Fibroblast of lung (primary cell): ENCODE results near the gene KLRB1. TPM values are rescaled to one million over a fixed set of nuclear protein-coding genes. Genes with fewer than 3 reads are reported as not detected.
"Not testable (repeated sequence)": the region's sequence is repeated elsewhere in the genome, so short reads cannot be mapped to it uniquely, and the experiment has no call there.

ENCODE experiments used
- DNase-seq, 2 donors: peaks; one replicate each; pipeline versions ENCODE4 v3.0.0 to v3.0.0-alpha.2; 2010; ENCODE audit warnings: low read depth in 2 of 2
- H2AFZ ChIP-seq: 2 replicates; pipeline ENCODE4 v1.5.1; 2012; ENCODE audit warnings: low read length, control low read depth, inconsistent platforms
- H3K27ac ChIP-seq: 2 replicates; pipeline ENCODE4 v1.5.1; 2011; ENCODE audit warnings: low read length, control low read depth; ENCODE audit not compliant: insufficient read depth
- H3K27me3 ChIP-seq: 2 replicates; pipeline ENCODE4 v1.5.1; 2011; ENCODE audit warnings: mild to moderate bottlenecking, low read length; ENCODE audit not compliant: control insufficient read depth, insufficient read depth
- H3K36me3 ChIP-seq: 2 replicates; pipeline ENCODE4 v1.5.1; 2011; ENCODE audit warnings: low read length; ENCODE audit not compliant: control insufficient read depth, insufficient read depth
- H3K4me1 ChIP-seq: 2 replicates; pipeline ENCODE4 v1.5.1; 2011; ENCODE audit warnings: low read length; ENCODE audit not compliant: control insufficient read depth, insufficient read depth; ENCODE audit errors: extremely low read depth
- H3K4me2 ChIP-seq: 2 replicates; pipeline ENCODE4 v1.5.1; 2011; ENCODE audit warnings: low read length, control low read depth; ENCODE audit not compliant: insufficient read depth; ENCODE audit errors: extremely low read depth
- H3K4me3 ChIP-seq, 4 experiments: fragments of 200-600 bp in 1 of 4; sonication (generic) in 1 of 4; replicated peaks in 1 of 4; 2 replicates each; pipeline ENCODE4 v1.5.1; 2011 to 2016; ENCODE audit warnings: low read length in 4 of 4, low read depth in 3 of 4, mild to moderate bottlenecking in 3 of 4, control low read depth in 2 of 4, inconsistent platforms in 1 of 4, mixed read lengths in 1 of 4; ENCODE audit not compliant: insufficient read depth in 1 of 4; ENCODE audit errors: control extremely low read depth in 1 of 4
- H3K79me2 ChIP-seq: 2 replicates; pipeline ENCODE4 v1.5.1; 2012; ENCODE audit warnings: mild to moderate bottlenecking, low read length, inconsistent platforms; ENCODE audit not compliant: control insufficient read depth, insufficient read depth
- H3K9ac ChIP-seq: 2 replicates; pipeline ENCODE4 v1.5.1; 2011; ENCODE audit warnings: mild to moderate bottlenecking, low read length, control low read depth; ENCODE audit not compliant: insufficient read depth
- H3K9me3 ChIP-seq: 2 replicates; pipeline ENCODE4 v1.5.1; 2012; ENCODE audit warnings: low read depth, low read length; ENCODE audit not compliant: control insufficient read depth, insufficient read depth
- H4K20me1 ChIP-seq: 2 replicates; pipeline ENCODE4 v1.5.1; 2011; ENCODE audit warnings: low read length; ENCODE audit not compliant: control insufficient read depth, insufficient read depth; ENCODE audit errors: extremely low read depth
- CTCF ChIP-seq, 2 donors: IDR thresholded peaks in 1 of 2; conservative IDR thresholded peaks in 1 of 2; 1 replicate in 1 of 2; 2 replicates in 1 of 2; pipeline ENCODE4 v1.5.1; 2011 to 2012; ENCODE audit warnings: low read length in 2 of 2, control low read depth in 1 of 2, inconsistent platforms in 1 of 2, low read depth in 1 of 2, mild to moderate bottlenecking in 1 of 2
- EZH2 ChIP-seq: IDR thresholded peaks from 2 replicates; pipeline ENCODE4 v1.5.1; 2012; ENCODE audit warnings: low read length, control low read depth, mild to moderate bottlenecking; ENCODE audit errors: missing control alignments
- polyA plus RNA-seq, 2 donors: library from polyadenylated mRNA; depleted of rRNA in 1 of 2; stranded (reverse) in 1 of 2; unstranded in 1 of 2; fragments of >200 nt; gene quantifications; 2 replicates each; pipeline ENCODE4 v1.2.1, GENCODE V29; 2011 to 2012; ENCODE audit warnings: missing spikeins in 1 of 2
- total RNA-seq: library from RNA; depleted of rRNA; stranded (reverse); fragments of >200 nt; gene quantifications from 2 replicates; pipeline ENCODE4 v1.2.1, GENCODE V29; 2014

The KLRB1 gene
- total and polyA plus RNA-seq, 2 donors (not counting 1 experiment from before 2014, with no cell fraction given): not detected

- no peak overlapping the region for H3K9ac ChIP-seq
- H2AFZ ChIP-seq: no peak overlapping the region
- peak in 1 of 2 donors; percentile 5 for DNase-seq
- no peaks in the 10 kb centered on the region for H3K9me3 ChIP-seq
- no peaks in the 10 kb centered on the region for H3K36me3 ChIP-seq
- H3K79me2 ChIP-seq: no peaks in the 10 kb centered on the region
- no peak overlapping the region for H3K27ac ChIP-seq
- no peak overlapping the region for H3K4me2 ChIP-seq
- TF ChIP-seq EZH2 (no peak), CTCF (conservative IDR thresholded peaks at IDR 0.05 in 1 of 2, IDR thresholded peaks at IDR 0.05 in 1 of 2; ENCODE audit: low read depth in 1 of 2, low read length in 2 of 2) (no peak)
- no peaks in the 10 kb centered on the region for H3K4me1 ChIP-seq
- no peak overlapping the region for H3K4me3 ChIP-seq
- no peaks in the 10 kb centered on the region for H3K27me3 ChIP-seq
- no peaks in the 10 kb centered on the region for H4K20me1 ChIP-seq
These were observed 19.6 kb downstream of the KLRB1 start for GRCh38 chr12:9587987-9588600.

GRCh38 chr12:9577729-9578128, 30.0 kb downstream of the KLRB1 start:
- H4K20me1 ChIP-seq, H3K4me2 ChIP-seq, DNase-seq, H3K27me3 ChIP-seq, H3K9me3 ChIP-seq, H3K4me1 ChIP-seq, H3K27ac ChIP-seq, H3K4me3 ChIP-seq, H3K79me2 ChIP-seq, H3K9ac ChIP-seq, H2AFZ ChIP-seq, H3K36me3 ChIP-seq: not testable (repeated sequence)

- H3K4me2 ChIP-seq, DNase-seq, H3K36me3 ChIP-seq, H3K9me3 ChIP-seq, H2AFZ ChIP-seq, H3K4me1 ChIP-seq, H4K20me1 ChIP-seq, H3K79me2 ChIP-seq, H3K4me3 ChIP-seq, H3K9ac ChIP-seq, H3K27ac ChIP-seq, H3K27me3 ChIP-seq: not testable (repeated sequence)
These were observed 40.6 kb downstream of the KLRB1 start for GRCh38 chr12:9567151-9567550.

GRCh38 chr12:9566113-9566512, 41.6 kb downstream of the KLRB1 start:
- H3K9ac ChIP-seq, H3K27ac ChIP-seq, H2AFZ ChIP-seq, H3K36me3 ChIP-seq, H3K9me3 ChIP-seq, H3K4me3 ChIP-seq, H3K79me2 ChIP-seq, H3K4me1 ChIP-seq, H3K4me2 ChIP-seq, DNase-seq, H3K27me3 ChIP-seq, H4K20me1 ChIP-seq: not testable (repeated sequence)

GRCh38 chr12:9564418-9564817, 43.3 kb downstream of the KLRB1 start:
- H3K27me3 ChIP-seq, H3K4me3 ChIP-seq, H3K4me2 ChIP-seq, H4K20me1 ChIP-seq, H3K36me3 ChIP-seq, H3K79me2 ChIP-seq, H3K9me3 ChIP-seq, H3K9ac ChIP-seq, H3K27ac ChIP-seq, H3K4me1 ChIP-seq, H2AFZ ChIP-seq, DNase-seq: not testable (repeated sequence)

- H4K20me1 ChIP-seq, DNase-seq, H3K9me3 ChIP-seq, H2AFZ ChIP-seq, H3K27ac ChIP-seq, H3K9ac ChIP-seq, H3K4me2 ChIP-seq, H3K4me1 ChIP-seq, H3K4me3 ChIP-seq, H3K27me3 ChIP-seq, H3K36me3 ChIP-seq, H3K79me2 ChIP-seq: not testable (repeated sequence)
These were observed 44.8 kb downstream of the KLRB1 start for GRCh38 chr12:9562841-9563453.
